Prostate gland (tissue), 1 donor: Measurements from ENCODE around the gene PLCG2.

Source experiments
- POLR2A ChIP-seq: fragments of 450-650 bp; IDR thresholded peaks from one replicate; pipeline ENCODE4 v1.6.1; 2016; ENCODE audit warnings: antibody characterized with exemption, mild to moderate bottlenecking
- POLR2AphosphoS5 ChIP-seq: sonication (generic); formaldehyde crosslinking; IDR thresholded peaks from one replicate; pipeline ENCODE4 v1.6.1; 2017; ENCODE audit warnings: antibody characterized with exemption

- TF ChIP-seq POLR2A (no peak), POLR2AphosphoS5 (no peak)
These were observed 196.5 kb downstream of the PLCG2 start for GRCh38 chr16:81975637-81976036.
